CD4-positive, alpha-beta T cell (primary cell): Measurements from ENCODE around the gene AVEN. TPM values are rescaled to one million over a fixed set of nuclear protein-coding genes. Genes with fewer than 3 reads are reported as not detected.

ENCODE experiments used
- ATAC-seq: fragments of 200-7000 bp; cut with Tn5 transposase; one replicate; pipeline ENCODE4 v1.10.0; 2022; ENCODE audit warnings: mild to moderate bottlenecking; ENCODE audit not compliant: poor library complexity
- CTCF ChIA-PET: fragments of 350-600 bp; sonication (Branson Sonifier 250); formaldehyde crosslinking; loops from one replicate; lab custom pipeline; 2021; ENCODE audit warnings: antibody characterized with exemption, inconsistent platforms; lab: Charles Lee
- POLR2A ChIA-PET: fragments of 350-600 bp; sonication (Branson Sonifier 250); formaldehyde crosslinking; loops from one replicate; lab custom pipeline; 2021; ENCODE audit warnings: antibody characterized with exemption, inconsistent platforms; lab: Charles Lee
- DNase-seq, 14 experiments: peaks; one replicate each; pipeline ENCODE4 v3.0.0-alpha.2; 2013 to 2020; ENCODE audit warnings: mixed read lengths in 2 of 14
- H3K27ac ChIP-seq, 2 donors: one replicate each; pipeline versions ENCODE4 v1.5.1 to v1.7.0; 2013; ENCODE audit warnings: low read length in 2 of 2, low read depth in 1 of 2, mild to moderate bottlenecking in 1 of 2
- H3K27me3 ChIP-seq, 2 experiments: 1 replicate in 1 of 2; 2 replicates in 1 of 2; pipeline versions ENCODE4 v1.6.1 to v1.7.0; 2013; ENCODE audit warnings: low read length in 2 of 2, control low read depth in 1 of 2, mild to moderate bottlenecking in 1 of 2, moderate library complexity in 1 of 2; ENCODE audit not compliant: insufficient read depth in 2 of 2, control insufficient read depth in 1 of 2
- H3K36me3 ChIP-seq: one replicate; pipeline ENCODE4 v1.6.1; 2013; ENCODE audit warnings: low read length, control low read depth; ENCODE audit not compliant: insufficient read depth
- H3K4me1 ChIP-seq: one replicate; pipeline ENCODE4 v1.6.1; 2013; ENCODE audit warnings: low read length, control low read depth; ENCODE audit not compliant: insufficient read depth
- H3K4me3 ChIP-seq: one replicate; pipeline ENCODE4 v1.5.1; 2013; ENCODE audit warnings: mild to moderate bottlenecking, low read length, moderate library complexity
- H3K9me3 ChIP-seq, 2 experiments: 1 replicate in 1 of 2; 2 replicates in 1 of 2; pipeline versions ENCODE4 v1.6.1 to v1.7.0; 2013; ENCODE audit warnings: low read length in 2 of 2, mild to moderate bottlenecking in 2 of 2, control low read depth in 1 of 2, moderate library complexity in 1 of 2; ENCODE audit not compliant: control insufficient read depth in 1 of 2, insufficient read depth in 1 of 2
- H3K27ac Mint-ChIP-seq: one replicate; pipeline ENCODE4 v1.8.0; 2020; ENCODE audit warnings: mixed read lengths
- H3K27me3 Mint-ChIP-seq: one replicate; pipeline ENCODE4 v1.8.0; 2021; ENCODE audit warnings: mixed read lengths
- H3K36me3 Mint-ChIP-seq: one replicate; pipeline ENCODE4 v1.8.0; 2021; ENCODE audit warnings: low read depth, mixed read lengths
- H3K4me1 Mint-ChIP-seq: one replicate; pipeline ENCODE4 v1.8.0; 2021; ENCODE audit warnings: low read depth, mixed read lengths
- H3K4me3 Mint-ChIP-seq: one replicate; pipeline ENCODE4 v1.8.0; 2020; ENCODE audit warnings: mild to moderate bottlenecking, mixed read lengths
- H3K9me3 Mint-ChIP-seq: one replicate; pipeline ENCODE4 v1.8.0; 2020; ENCODE audit warnings: mixed read lengths
- intact Hi-C, 2 experiments: fragments of 100-400 bp; cut with DNase I in 1 of 2; cut with micrococcal nuclease in 1 of 2; formaldehyde crosslinking; loops; one replicate each; pipeline versions ENCODE4 v1.15.1 to v1.9.0; 2023 to 2025; cut with DNase I, micrococcal nuclease
- total RNA-seq, 174 experiments: library from RNA in 2 of 174; stranded (reverse) in 2 of 174; gene quantifications; one replicate each; pipeline ENCODE4 v1.2.3 and lab custom pipeline; 2021 to 2026
- TF ChIP-seq, protein P1 (sequence below): fragments of 200-600 bp; IDR thresholded peaks from one replicate; pipeline ENCODE4 v1.8.0; 2022; ENCODE audit warnings: antibody characterized with exemption, mild to moderate bottlenecking

Gene AVEN
- total RNA-seq, 2 experiments from 2014 or later, result 4.5 to 4.9 TPM

DNA sequence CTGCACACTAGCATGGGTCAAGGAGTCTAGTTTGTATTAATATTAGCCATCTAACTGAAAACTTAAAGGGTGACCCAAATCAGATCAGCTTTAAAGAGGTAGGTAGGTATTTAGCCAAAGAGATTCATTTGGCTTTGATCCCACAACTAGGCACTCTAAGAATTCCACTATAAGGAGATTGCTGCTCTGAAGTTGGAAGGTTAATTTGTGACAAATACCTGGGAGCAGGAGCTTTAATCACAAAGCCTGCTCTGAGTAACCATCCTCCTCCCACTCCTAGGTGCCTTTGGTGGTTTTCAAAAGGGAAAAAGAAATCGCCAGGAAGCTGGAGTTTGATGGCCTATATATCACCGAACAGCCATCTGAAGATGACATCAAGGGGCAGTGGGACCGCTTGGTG lies 191.0 kb downstream of the AVEN start:
- POLR2A ChIA-PET, result no interaction called here
- intact Hi-C loops, result no loop called here
- H3K36me3 ChIP-seq, result no peaks in the 10 kb centered on the region

DNA sequence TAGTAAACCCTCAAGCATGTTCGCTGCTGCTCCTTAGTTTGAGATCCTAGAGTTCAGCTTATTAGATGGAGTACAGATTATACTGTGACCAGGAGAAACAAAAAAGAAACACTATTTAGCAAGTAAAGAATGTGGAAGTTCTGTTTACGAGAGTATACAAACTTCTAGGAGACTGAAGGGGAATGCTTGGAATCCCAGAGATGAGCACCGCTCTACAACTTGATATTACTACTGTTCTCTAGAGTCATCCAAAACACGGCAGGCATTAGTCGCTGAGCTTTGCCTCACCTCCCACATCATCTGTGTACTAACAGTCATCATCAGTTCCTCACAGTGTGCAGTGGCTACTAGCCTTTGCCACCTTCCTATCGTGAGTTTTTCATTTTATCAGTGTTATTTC lies 192.1 kb downstream of the AVEN start:
- H3K36me3 Mint-ChIP-seq, result no peaks in the 10 kb centered on the region
- no peaks in the 10 kb centered on the region for H3K9me3 ChIP-seq
- H3K4me1 ChIP-seq, result no peaks in the 10 kb centered on the region
- H3K36me3 ChIP-seq, result no peaks in the 10 kb centered on the region
- H3K27me3 ChIP-seq, result peaks cover 0 to 4% of the 10 kb centered on the region in 2 experiments
- ATAC-seq (no peak), DNase-seq (no peak)
- intact Hi-C loops, result no loop called here
- CTCF ChIA-PET, result no interaction called here
- no peak overlapping the region for H3K27ac Mint-ChIP-seq
- peaks cover 26% of the 10 kb centered on the region for H3K27me3 Mint-ChIP-seq
- no peak overlapping the region for H3K4me3 ChIP-seq
- no peak overlapping the region for H3K4me3 Mint-ChIP-seq
- TF ChIP-seq, protein P1, sequence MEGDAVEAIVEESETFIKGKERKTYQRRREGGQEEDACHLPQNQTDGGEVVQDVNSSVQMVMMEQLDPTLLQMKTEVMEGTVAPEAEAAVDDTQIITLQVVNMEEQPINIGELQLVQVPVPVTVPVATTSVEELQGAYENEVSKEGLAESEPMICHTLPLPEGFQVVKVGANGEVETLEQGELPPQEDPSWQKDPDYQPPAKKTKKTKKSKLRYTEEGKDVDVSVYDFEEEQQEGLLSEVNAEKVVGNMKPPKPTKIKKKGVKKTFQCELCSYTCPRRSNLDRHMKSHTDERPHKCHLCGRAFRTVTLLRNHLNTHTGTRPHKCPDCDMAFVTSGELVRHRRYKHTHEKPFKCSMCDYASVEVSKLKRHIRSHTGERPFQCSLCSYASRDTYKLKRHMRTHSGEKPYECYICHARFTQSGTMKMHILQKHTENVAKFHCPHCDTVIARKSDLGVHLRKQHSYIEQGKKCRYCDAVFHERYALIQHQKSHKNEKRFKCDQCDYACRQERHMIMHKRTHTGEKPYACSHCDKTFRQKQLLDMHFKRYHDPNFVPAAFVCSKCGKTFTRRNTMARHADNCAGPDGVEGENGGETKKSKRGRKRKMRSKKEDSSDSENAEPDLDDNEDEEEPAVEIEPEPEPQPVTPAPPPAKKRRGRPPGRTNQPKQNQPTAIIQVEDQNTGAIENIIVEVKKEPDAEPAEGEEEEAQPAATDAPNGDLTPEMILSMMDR, result no peak
- POLR2A ChIA-PET, result no interaction called here
- no peak overlapping the region for H3K27ac ChIP-seq
- H3K9me3 Mint-ChIP-seq, result no peaks in the 10 kb centered on the region
- H3K4me1 Mint-ChIP-seq, result no peaks in the 10 kb centered on the region

More for the DNA sequence above, 191.0 kb downstream of the AVEN start:
- Histone ChIP-seq H3K4me3 (no peak overlapping the region), H3K9me3 (no peaks in the 10 kb centered on the region), H3K27ac (no peak overlapping the region), H3K27me3 (peaks cover 0 to 4% of the 10 kb centered on the region in 2 experiments), H3K4me1 (no peaks in the 10 kb centered on the region)
- Mint-ChIP-seq H3K27me3 (peaks cover 21% of the 10 kb centered on the region), H3K36me3 (no peaks in the 10 kb centered on the region), H3K4me3 (no peak overlapping the region), H3K9me3 (no peaks in the 10 kb centered on the region), H3K27ac (no peak overlapping the region), H3K4me1 (no peaks in the 10 kb centered on the region)
- TF ChIP-seq, protein P1, result no peak
- ATAC-seq, result no peak
- DNase-seq, result no peak
- CTCF ChIA-PET, result no interaction called here

DNA sequence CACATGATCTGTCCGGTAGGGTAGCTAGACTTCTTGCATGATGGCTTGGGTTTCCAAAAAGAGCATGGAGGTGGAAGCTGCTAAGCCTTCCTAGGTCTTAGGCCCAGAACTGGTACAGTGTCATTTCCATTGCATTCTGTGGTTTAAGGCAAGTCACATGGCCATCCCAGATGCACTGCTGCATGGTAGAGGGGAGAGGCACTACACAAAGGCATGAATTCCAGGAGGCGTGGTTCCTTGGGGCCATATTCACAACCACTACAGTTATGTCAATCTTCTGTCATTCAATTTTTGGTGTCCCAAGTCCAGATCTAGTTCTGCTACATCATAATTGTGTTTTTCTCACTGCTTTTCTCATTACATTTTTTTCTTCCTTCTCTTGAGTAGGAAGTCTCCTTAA lies 192.9 kb downstream of the AVEN start:
- Histone ChIP-seq H3K4me1 (no peaks in the 10 kb centered on the region), H3K36me3 (no peaks in the 10 kb centered on the region), H3K27me3 (peaks cover 0 to 4% of the 10 kb centered on the region in 2 experiments), H3K9me3 (no peaks in the 10 kb centered on the region), H3K27ac (no peak overlapping the region), H3K4me3 (no peak overlapping the region)
- ChIA-PET POLR2A (no interaction called here), CTCF (no interaction called here)
- ATAC-seq (no peak), DNase-seq (no peak)
- Mint-ChIP-seq H3K4me1 (no peaks in the 10 kb centered on the region), H3K9me3 (no peaks in the 10 kb centered on the region), H3K4me3 (no peak overlapping the region), H3K27me3 (peaks cover 26% of the 10 kb centered on the region), H3K36me3 (no peaks in the 10 kb centered on the region), H3K27ac (no peak overlapping the region)
- intact Hi-C loops, result no loop called here
- TF ChIP-seq, protein P1, result no peak
